Activated naive CD8-positive, alpha-beta T cell treated with anti-CD3 and anti-CD28 coated beads, Interleukin-2, amount 10 ng/mL, durations not matched to agents 7 days and 5 days (primary cell): ENCODE measurements around the gene HEXIM2. TPM values are rescaled to one million over a fixed set of nuclear protein-coding genes. Genes with fewer than 3 reads are reported as not detected.

Source experiments
- ATAC-seq: fragments of 150-1000 bp; cut with Tn5 transposase; one replicate; pipeline ENCODE4 v1.10.0; 2021; ENCODE audit warnings: low read depth, moderate library complexity
- POLR2A ChIA-PET: fragments of 350-600 bp; sonication (Branson Sonifier 250); formaldehyde crosslinking; loops from one replicate; lab custom pipeline; 2021; ENCODE audit warnings: antibody characterized with exemption; lab: Charles Lee
- DNase-seq: peaks from one replicate; pipeline ENCODE4 v3.0.0; 2021
- H3K27ac Mint-ChIP-seq: one replicate; pipeline ENCODE4 v1.8.0; 2022; ENCODE audit warnings: mild to moderate bottlenecking, mixed read lengths
- H3K27me3 Mint-ChIP-seq: one replicate; pipeline ENCODE4 v1.8.0; 2022; ENCODE audit warnings: mild to moderate bottlenecking, moderate library complexity, mixed read lengths
- H3K36me3 Mint-ChIP-seq: one replicate; pipeline ENCODE4 v1.8.0; 2021; ENCODE audit warnings: mild to moderate bottlenecking, mixed read lengths
- H3K4me1 Mint-ChIP-seq: one replicate; pipeline ENCODE4 v1.8.0; 2021; ENCODE audit warnings: mixed read lengths
- H3K4me3 Mint-ChIP-seq: one replicate; pipeline ENCODE4 v1.8.0; 2022; ENCODE audit warnings: mild to moderate bottlenecking, moderate library complexity, mixed read lengths
- H3K9me3 Mint-ChIP-seq: one replicate; pipeline ENCODE4 v1.8.0; 2021; ENCODE audit warnings: mixed read lengths
- total RNA-seq, 2 experiments: library from RNA; stranded (reverse); gene quantifications; one replicate each; pipeline ENCODE4 v1.2.3, GENCODE V29; 2021

Gene HEXIM2
- total RNA-seq, 2 experiments from 2014 or later, result 6.7 to 7.7 TPM

DNA sequence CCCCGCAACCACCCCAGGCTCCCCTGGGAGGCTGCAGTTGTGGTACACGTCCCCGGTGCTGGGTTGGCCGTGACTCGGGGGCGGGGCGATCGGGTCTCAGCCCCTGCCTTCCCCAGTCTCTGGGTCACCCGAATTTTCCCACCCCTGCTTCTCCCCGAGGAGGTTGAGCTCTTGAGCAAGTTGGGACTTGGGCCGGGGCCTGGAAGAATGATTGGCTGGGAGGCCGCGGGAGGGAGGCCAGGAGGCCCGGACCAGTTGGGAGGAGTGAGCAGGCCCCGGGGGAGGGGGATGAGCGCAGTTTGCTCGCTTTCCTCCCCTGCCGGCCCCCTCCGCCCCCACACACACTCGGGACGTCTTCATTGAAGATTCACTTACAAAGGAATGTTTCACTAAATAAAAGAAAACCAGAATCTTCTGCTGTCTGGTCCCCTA, 17.9 kb upstream of the HEXIM2 start:
- no peaks in the 10 kb centered on the region for H3K9me3 Mint-ChIP-seq
- peak overlapping the region; percentile 68 for H3K27ac Mint-ChIP-seq

DNA sequence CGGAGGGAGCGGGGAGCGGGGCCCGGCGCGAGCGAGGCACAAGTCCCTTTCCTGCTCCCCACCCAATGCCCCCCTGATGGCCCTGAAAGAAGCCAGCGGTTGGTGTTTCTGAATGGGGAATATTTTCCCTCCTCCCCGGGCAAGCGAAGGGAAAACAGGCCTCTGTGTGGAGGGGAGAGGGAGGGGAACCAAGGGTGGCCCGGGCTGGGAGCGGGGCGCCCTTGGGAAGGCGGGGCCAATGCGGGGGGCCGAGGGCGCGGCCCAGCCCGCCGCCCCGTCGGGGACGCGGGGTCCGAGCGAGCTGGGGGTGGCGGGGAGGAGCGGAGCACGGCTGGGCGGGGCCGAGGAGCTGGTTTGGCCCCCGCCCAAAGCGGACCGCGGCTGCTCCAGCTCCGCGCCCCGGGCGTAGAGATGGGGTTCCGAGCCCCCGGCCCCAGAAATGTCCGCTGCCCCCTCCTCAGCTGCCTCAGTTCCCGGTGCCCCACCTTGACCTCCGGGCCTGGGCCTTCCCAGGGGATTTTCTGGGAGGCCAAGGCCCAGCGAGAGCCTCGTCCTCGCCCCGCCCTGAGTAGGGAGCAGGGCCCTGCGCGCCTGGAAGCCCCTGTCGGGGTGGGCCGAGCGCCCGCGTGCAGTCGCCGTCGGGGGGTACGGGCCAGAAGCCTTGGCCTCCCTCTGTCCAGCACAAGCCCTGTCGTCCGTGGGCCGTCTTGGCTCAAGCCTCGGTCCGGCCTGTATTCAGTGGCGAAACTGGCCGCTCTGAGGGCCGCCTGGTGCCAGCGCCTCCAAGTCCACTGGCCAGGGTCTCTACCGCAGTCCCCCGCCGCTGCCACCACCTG, 17.3 kb upstream of the HEXIM2 start:
- Mint-ChIP-seq H3K9me3 (no peaks in the 10 kb centered on the region), H3K27ac (peak overlapping the region; percentile 48), H3K36me3 (peaks cover 9% of the 10 kb centered on the region), H3K4me3 (peak overlapping the region; percentile 67), H3K4me1 (peaks cover 20% of the 10 kb centered on the region), H3K27me3 (no peaks in the 10 kb centered on the region)
- peak; percentile 57 for DNase-seq
- ATAC-seq, result no peak
- POLR2A ChIA-PET, result interaction anchor here (0.5 to 2.5 kb wide), 3 partner anchors 8 to 946 kb away, joined by 3 to 12 read pairs (median 12); partner anchors contain the start of genes ACBD4 and HEXIM2

More for the DNA sequence above, 17.9 kb upstream of the HEXIM2 start:
- POLR2A ChIA-PET, result interaction anchor here (0.5 to 1.6 kb wide), 2 partner anchors 17 to 945 kb away, joined by 3 to 12 read pairs; partner anchors contain the start of gene HEXIM2
- H3K36me3 Mint-ChIP-seq, result peaks cover 9% of the 10 kb centered on the region
- H3K4me1 Mint-ChIP-seq, result peaks cover 19% of the 10 kb centered on the region
- H3K4me3 Mint-ChIP-seq, result peak overlapping the region; percentile 67
- no peaks in the 10 kb centered on the region for H3K27me3 Mint-ChIP-seq
- no peak for ATAC-seq
- DNase-seq, result peak; percentile 54

DNA sequence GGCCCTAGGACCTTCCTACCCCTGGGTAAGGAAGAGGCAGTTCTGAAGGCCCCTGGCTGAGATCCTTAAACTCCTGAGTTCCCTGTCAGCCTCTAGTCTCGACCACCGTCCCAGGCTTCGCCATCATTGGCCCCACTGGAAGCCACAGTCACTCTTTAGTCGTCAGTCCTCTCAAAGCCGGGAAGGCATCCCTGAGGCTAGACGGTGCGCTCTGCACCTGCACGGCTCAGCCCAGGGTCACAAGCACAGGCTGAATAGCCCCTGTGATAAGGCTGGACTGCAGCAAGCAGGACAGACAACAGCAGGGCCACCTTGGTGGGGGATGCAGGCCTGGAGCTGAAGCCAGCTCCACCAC, 16.7 kb upstream of the HEXIM2 start:
- Mint-ChIP-seq H3K9me3 (no peaks in the 10 kb centered on the region), H3K4me3 (peak overlapping the region; percentile 51), H3K36me3 (peaks cover 10% of the 10 kb centered on the region), H3K4me1 (peaks cover 20% of the 10 kb centered on the region), H3K27ac (peak overlapping the region; percentile 42), H3K27me3 (no peaks in the 10 kb centered on the region)
- POLR2A ChIA-PET, result interaction anchor here (1.6 to 8.8 kb wide), 3 partner anchors 9 to 16 kb away, joined by 12 to 290 read pairs (median 12); partner anchors contain the start of genes ACBD4 and HEXIM2
- DNase-seq, result no peak
- ATAC-seq, result no peak

DNA sequence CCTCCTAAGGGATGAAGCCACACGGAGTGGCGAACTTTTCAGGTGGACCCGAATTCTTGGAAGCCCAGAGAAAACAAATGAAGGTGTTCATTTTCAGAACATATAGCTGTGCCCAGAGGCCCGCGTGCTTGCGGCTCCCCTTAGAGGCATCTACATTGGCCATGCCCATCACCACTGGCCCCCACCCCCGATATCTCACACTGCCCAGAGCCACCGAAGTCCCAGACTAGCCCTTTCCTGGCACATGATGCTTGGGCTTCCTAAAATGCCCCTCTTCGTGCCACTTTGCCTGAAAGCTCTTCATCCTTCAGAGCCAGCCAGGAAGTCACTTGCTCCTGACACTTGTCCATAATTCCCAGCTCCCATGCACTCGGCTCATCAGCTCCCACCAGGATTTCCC, 15.5 kb upstream of the HEXIM2 start:
- peak overlapping the region; percentile 100 for H3K27ac Mint-ChIP-seq
- POLR2A ChIA-PET, result interaction anchor here (0.9 to 8.8 kb wide), 3 partner anchors 10 to 26 kb away, joined by 5 to 290 read pairs (median 12); partner anchors contain the start of genes ACBD4 and HEXIM2
- DNase-seq (no peak), ATAC-seq (no peak)
- H3K4me1 Mint-ChIP-seq, result peaks cover 24% of the 10 kb centered on the region
- peaks cover 8% of the 10 kb centered on the region for H3K36me3 Mint-ChIP-seq
- no peaks in the 10 kb centered on the region for H3K27me3 Mint-ChIP-seq
- H3K9me3 Mint-ChIP-seq, result no peaks in the 10 kb centered on the region
- H3K4me3 Mint-ChIP-seq, result peak overlapping the region; percentile 99

DNA sequence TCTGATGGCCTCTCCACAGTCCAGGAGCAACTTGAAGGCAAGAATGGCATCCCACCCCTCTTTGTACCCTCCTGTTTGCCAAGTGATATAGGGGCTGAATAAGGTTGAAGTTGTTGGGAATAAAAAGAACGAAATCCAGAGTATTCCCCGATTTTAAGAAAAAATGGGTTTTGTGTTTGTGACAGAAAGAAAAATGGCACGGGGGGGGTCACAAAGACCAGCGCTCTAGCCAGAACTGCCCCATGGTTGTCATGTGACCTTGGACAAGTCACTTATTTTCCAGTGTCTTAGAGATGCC, 15.1 kb upstream of the HEXIM2 start:
- peak overlapping the region; percentile 99 for H3K4me3 Mint-ChIP-seq
- H3K9me3 Mint-ChIP-seq, result no peaks in the 10 kb centered on the region
- H3K27ac Mint-ChIP-seq, result peak overlapping the region; percentile 100
- DNase-seq, result no peak
- ATAC-seq, result no peak
- H3K27me3 Mint-ChIP-seq, result no peaks in the 10 kb centered on the region
- H3K4me1 Mint-ChIP-seq, result peaks cover 26% of the 10 kb centered on the region
- POLR2A ChIA-PET, result interaction anchor here (0.9 to 8.8 kb wide), 3 partner anchors 10 to 26 kb away, joined by 5 to 290 read pairs (median 12); partner anchors contain the start of genes ACBD4 and HEXIM2
- peaks cover 8% of the 10 kb centered on the region for H3K36me3 Mint-ChIP-seq

DNA sequence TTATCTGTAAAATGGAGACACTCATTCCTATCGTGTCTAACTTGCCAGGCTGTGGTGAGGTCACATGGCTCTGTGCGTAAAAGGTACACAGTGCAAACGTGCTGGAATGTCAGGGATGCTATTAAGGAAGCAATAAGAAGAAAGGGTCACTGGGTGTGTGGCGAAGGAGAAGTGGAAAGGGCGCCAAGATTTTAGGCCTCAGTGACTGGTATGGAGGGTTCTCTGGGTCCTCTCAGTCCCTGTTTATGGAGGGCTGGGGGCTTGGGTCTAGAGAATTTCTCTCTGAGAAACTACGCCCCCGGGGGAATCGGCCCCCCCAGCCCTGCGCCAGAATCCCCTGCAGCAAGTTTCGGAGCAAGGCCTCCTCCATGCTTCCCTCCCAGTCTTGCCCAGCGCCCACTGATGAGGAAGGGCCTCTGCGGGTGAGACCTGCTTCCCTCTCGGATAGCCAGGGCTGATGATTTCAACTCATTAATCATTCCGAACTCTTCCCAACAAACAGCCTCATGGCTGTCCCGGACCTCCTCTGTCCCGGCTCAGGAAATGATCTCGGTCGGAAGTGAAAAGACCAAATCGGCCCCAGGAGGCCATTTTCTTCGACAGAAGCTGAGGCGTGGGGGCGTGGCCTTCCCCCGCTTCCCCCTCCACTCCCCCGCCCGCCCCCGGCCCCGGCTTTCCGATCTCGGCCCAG, 14.6 kb upstream of the HEXIM2 start:
- ATAC-seq (peak; percentile 6), DNase-seq (no peak)
- Mint-ChIP-seq H3K27ac (peak overlapping the region; percentile 100), H3K4me3 (peak overlapping the region; percentile 99), H3K36me3 (peaks cover 8% of the 10 kb centered on the region), H3K9me3 (no peaks in the 10 kb centered on the region), H3K27me3 (no peaks in the 10 kb centered on the region), H3K4me1 (peaks cover 29% of the 10 kb centered on the region)
- POLR2A ChIA-PET, result interaction anchor here (0.7 to 8.8 kb wide), 12 partner anchors 10 to 170 kb away, joined by 3 to 290 read pairs (median 12); partner anchors contain the start of genes ACBD4, HEXIM2, MAP3K14 and NMT1

DNA sequence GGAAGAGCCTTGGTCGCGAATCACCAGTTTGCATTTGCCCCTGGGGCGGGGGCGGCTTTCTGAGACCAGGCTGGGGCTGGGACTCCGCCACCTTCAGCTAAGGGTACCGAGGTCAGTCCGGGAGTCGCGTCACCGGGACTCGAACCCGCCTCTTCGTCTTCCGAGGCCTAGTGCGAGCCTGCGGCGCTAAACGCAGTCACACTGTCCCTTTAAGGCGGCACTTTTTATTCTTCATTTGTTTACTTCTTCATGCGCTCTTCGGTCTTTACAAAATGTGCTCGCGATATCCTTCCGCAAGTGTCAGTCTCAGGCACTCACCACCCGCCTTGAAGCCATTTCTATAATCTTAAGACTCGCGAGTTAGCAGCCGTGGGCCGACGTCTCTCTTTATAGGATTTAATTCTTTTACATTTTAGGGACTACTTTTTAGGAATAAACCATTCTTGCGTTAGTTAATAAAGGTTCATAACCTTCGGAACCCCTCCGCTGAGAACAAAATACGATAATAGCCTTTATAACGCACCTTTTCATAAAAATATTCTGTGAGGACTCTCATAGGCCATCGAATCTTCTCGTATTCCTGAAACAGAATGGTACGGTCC, 14.0 kb upstream of the HEXIM2 start:
- H3K27me3 Mint-ChIP-seq, result no peaks in the 10 kb centered on the region
- peaks cover 8% of the 10 kb centered on the region for H3K36me3 Mint-ChIP-seq
- DNase-seq (peak; percentile 86), ATAC-seq (peak; percentile 27)
- H3K4me1 Mint-ChIP-seq, result peaks cover 29% of the 10 kb centered on the region
- peak overlapping the region; percentile 99 for H3K4me3 Mint-ChIP-seq
- H3K27ac Mint-ChIP-seq, result peak overlapping the region; percentile 100
- POLR2A ChIA-PET, result interaction anchor here (0.6 to 8.8 kb wide), 24 partner anchors 8 to 1615 kb away, joined by 3 to 290 read pairs (median 9); partner anchors contain the start of genes ACBD4, FMNL1, HEXIM2 and MAP3K14
- H3K9me3 Mint-ChIP-seq, result no peaks in the 10 kb centered on the region

DNA sequence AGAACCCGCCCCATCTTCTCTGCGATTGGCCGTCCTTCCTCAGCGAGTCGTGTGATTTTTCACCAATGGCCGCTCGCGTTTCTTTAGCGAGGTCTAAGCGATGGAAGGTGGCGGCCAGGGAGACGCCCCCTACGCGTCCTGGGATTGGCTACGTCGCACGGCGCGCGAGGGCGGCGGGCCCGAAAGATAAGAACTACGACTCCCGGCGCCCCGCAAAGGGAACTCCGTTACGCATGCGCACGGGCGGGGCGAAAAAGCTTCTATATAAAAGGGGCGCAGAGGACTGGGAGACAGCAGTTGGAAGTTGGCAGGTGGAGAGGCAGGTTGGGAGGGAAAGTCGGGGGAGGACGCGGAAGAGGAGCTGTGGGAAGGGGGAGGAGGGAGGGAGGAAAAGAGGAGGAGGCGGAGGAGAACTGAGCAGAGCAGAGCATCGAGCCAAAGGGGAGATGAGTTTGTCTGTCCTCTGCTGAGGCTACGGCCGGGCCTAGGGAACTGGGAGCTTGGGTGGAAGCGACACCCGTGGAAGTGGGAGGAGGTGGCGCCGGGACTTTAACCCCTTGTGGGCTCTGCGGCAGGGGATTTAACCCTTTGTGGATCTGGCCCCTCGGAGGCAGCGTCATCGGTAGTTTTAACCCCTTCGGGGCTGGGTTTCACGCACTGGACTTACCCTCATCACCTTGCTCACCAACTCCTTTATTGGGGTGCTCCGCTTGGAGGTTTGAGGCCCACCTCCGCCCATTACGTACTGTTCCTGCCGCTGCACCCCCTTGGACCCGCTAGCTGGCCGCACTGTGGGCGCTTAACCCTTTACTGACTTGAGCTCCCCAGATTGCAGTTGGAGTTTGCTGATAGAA, 13.3 kb upstream of the HEXIM2 start, which contains the start of gene HEXIM1:
TSS of gene HEXIM1 (plus strand) at position 293 of the 854 bp plus-strand sequence. CDS start 716 bp downstream, outside the sequence.
- H3K4me1 Mint-ChIP-seq, result peaks cover 29% of the 10 kb centered on the region
- H3K36me3 Mint-ChIP-seq, result peaks cover 8% of the 10 kb centered on the region
- ATAC-seq, result peak; percentile 77
- POLR2A ChIA-PET, result interaction anchor here (0.6 to 8.8 kb wide), 31 partner anchors 9 to 1615 kb away, joined by 3 to 290 read pairs (median 7); partner anchors contain the start of genes ACBD4, C1QL1, DCAKD and FMNL1
- peak; percentile 98 for DNase-seq
- H3K4me3 Mint-ChIP-seq, result peak within 1 kb of the TSS; percentile 99
- H3K27ac Mint-ChIP-seq, result peak within 1 kb of the TSS; percentile 100
- H3K9me3 Mint-ChIP-seq, result no peaks in the 10 kb centered on the region
- no peaks in the 10 kb centered on the region for H3K27me3 Mint-ChIP-seq

DNA sequence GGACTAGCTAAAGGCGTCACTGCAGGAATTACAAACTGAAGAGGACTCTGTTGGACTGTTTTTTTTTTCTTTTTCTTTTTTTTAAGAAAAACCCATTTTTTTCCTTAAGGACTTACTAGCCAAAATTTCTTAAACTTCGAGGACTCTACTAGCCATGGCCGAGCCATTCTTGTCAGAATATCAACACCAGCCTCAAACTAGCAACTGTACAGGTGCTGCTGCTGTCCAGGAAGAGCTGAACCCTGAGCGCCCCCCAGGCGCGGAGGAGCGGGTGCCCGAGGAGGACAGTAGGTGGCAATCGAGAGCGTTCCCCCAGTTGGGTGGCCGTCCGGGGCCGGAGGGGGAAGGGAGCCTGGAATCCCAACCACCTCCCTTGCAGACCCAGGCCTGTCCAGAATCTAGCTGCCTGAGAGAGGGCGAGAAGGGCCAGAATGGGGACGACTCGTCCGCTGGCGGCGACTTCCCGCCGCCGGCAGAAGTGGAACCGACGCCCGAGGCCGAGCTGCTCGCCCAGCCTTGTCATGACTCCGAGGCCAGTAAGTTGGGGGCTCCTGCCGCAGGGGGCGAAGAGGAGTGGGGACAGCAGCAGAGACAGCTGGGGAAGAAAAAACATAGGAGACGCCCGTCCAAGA, 12.5 kb upstream of the HEXIM2 start:
- peak overlapping the region; percentile 99 for H3K4me3 Mint-ChIP-seq
- H3K27me3 Mint-ChIP-seq, result no peaks in the 10 kb centered on the region
- peaks cover 8% of the 10 kb centered on the region for H3K36me3 Mint-ChIP-seq
- DNase-seq, result peak; percentile 82
- peak overlapping the region; percentile 100 for H3K27ac Mint-ChIP-seq
- H3K9me3 Mint-ChIP-seq, result no peaks in the 10 kb centered on the region
- H3K4me1 Mint-ChIP-seq, result peaks cover 27% of the 10 kb centered on the region
- POLR2A ChIA-PET, result interaction anchor here (0.6 to 8.8 kb wide), 31 partner anchors 8 to 902 kb away, joined by 3 to 290 read pairs (median 6); partner anchors contain the start of genes ACBD4, C1QL1, DCAKD and FMNL1
- ATAC-seq, result peak; percentile 34

DNA sequence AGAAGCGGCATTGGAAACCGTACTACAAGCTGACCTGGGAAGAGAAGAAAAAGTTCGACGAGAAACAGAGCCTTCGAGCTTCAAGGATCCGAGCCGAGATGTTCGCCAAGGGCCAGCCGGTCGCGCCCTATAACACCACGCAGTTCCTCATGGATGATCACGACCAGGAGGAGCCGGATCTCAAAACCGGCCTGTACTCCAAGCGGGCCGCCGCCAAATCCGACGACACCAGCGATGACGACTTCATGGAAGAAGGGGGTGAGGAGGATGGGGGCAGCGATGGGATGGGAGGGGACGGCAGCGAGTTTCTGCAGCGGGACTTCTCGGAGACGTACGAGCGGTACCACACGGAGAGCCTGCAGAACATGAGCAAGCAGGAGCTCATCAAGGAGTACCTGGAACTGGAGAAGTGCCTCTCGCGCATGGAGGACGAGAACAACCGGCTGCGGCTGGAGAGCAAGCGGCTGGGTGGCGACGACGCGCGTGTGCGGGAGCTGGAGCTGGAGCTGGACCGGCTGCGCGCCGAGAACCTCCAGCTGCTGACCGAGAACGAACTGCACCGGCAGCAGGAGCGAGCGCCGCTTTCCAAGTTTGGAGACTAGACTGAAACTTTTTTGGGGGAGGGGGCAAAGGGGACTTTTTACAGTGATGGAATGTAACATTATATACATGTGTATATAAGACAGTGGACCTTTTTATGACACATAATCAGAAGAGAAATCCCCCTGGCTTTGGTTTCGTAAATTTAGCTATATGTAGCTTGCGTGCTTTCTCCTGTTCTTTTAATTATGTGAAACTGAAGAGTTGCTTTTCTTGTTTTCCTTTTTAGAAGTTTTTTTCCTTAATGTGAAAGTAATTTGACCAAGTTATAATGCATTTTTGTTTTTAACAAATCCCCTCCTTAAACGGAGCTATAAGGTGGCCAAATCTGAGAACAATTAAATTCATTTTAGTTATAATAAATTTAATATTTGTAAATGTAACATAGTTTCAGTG, 11.7 kb upstream of the HEXIM2 start:
- peak; percentile 61 for DNase-seq
- Mint-ChIP-seq H3K27me3 (no peaks in the 10 kb centered on the region), H3K9me3 (no peaks in the 10 kb centered on the region), H3K4me1 (peaks cover 26% of the 10 kb centered on the region), H3K36me3 (peaks cover 8% of the 10 kb centered on the region), H3K4me3 (peak overlapping the region; percentile 99), H3K27ac (peak overlapping the region; percentile 100)
- POLR2A ChIA-PET, result interaction anchor here (0.6 to 8.8 kb wide), 23 partner anchors 9 to 903 kb away, joined by 3 to 290 read pairs (median 5); partner anchors contain the start of genes ACBD4, DCAKD, FMNL1 and HEXIM2
- ATAC-seq, result no peak
